Ishikawa (cell line): Measurements from ENCODE around the gene ANKRD44.
A peak's percentile ranks its signal among the peaks of the same experiment; 100 is the strongest.

Experiments
- CEBPB ChIP-seq: IDR thresholded peaks from 2 replicates; pipeline ENCODE4 v1.6.1; 2012
- CREB1 ChIP-seq: IDR thresholded peaks from 2 replicates; pipeline ENCODE4 v1.6.1; 2012; ENCODE audit warnings: low read depth
- EGR1 ChIP-seq: IDR thresholded peaks from 2 replicates; pipeline ENCODE4 v1.6.1; 2012
- EP300 ChIP-seq: IDR thresholded peaks from 2 replicates; pipeline ENCODE4 v1.6.1; 2012; ENCODE audit warnings: borderline replicate concordance
- FOXM1 ChIP-seq: IDR thresholded peaks from 2 replicates; pipeline ENCODE4 v1.6.1; 2012; ENCODE audit warnings: low read depth, borderline replicate concordance
- NFIC ChIP-seq: IDR thresholded peaks from 2 replicates; pipeline ENCODE4 v1.6.1; 2012
- RAD21 ChIP-seq: IDR thresholded peaks from 2 replicates; pipeline ENCODE4 v1.6.1; 2012; ENCODE audit warnings: low read depth
- TAF1 ChIP-seq: IDR thresholded peaks from 2 replicates; pipeline ENCODE4 v1.6.1; 2012; ENCODE audit warnings: low read depth, mild to moderate bottlenecking
- TCF12 ChIP-seq: IDR thresholded peaks from 2 replicates; pipeline ENCODE4 v1.6.1; 2012; ENCODE audit warnings: low read depth
- TEAD4 ChIP-seq: IDR thresholded peaks from 2 replicates; pipeline ENCODE4 v1.6.1; 2012
- YY1 ChIP-seq: IDR thresholded peaks from 2 replicates; pipeline ENCODE4 v1.6.1; 2012; ENCODE audit warnings: low read depth
- ZBTB7A ChIP-seq: IDR thresholded peaks from 2 replicates; pipeline ENCODE4 v1.6.1; 2012; ENCODE audit warnings: low read depth
- TF ChIP-seq, protein P1 (sequence below): IDR thresholded peaks from 2 replicates; pipeline ENCODE4 v1.6.1; 2012
- TF ChIP-seq, protein P2 (sequence below): IDR thresholded peaks from 2 replicates; pipeline ENCODE4 v1.6.1; 2012
- TF ChIP-seq, protein P3 (sequence below): IDR thresholded peaks from 2 replicates; pipeline ENCODE4 v1.6.1; 2012; ENCODE audit warnings: low read depth, mild to moderate bottlenecking

Gene ANKRD44

DNA sequence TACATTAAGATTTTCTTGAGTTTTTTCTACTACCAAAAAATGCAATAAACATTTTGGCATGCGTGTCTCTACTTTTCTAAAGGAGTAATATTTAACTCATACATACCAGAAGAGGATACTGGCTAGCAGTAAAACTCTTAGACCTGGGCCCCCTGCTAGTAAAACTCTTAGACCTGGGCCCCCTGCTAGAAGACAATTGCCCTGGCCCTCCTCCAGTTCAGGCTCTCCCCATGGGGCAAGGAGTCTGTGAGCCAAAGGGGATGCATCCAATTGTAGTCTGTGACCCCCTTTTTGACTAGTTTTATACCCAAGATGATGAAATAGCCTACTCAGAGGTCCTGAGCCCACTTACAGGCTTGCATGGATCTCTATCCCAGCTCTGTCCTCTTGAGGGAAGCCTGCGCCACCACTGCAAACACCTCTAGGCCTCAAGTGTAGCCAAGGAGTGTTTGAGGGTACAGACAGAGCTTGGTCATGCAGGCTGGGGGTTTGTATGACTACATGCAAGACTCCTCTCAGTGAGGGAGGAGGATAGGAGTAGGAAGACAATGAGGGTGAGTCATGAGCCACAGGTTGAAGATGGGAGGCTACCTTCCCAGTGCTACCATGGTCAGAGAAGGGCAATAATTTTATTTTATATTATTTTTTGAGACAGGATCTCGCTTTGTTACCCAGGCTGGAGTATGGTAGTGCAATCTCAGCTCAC is 338.9 kb downstream of the ANKRD44 start:
- 0 out of 2 replicates have a peak, but pooled peaks have one; percentile 22 for TF ChIP-seq NFIC
- TF ChIP-seq ZBTB7A: no peak

- TF ChIP-seq EGR1 (no peak), ZBTB7A (no peak), YY1 (no peak), TAF1 (no peak), EP300 (no peak), TEAD4 (no peak), CEBPB (no peak), NFIC (no peak), CREB1 (no peak), TCF12 (no peak), RAD21 (no peak), FOXM1 (no peak)
- TF ChIP-seq, protein P1, sequence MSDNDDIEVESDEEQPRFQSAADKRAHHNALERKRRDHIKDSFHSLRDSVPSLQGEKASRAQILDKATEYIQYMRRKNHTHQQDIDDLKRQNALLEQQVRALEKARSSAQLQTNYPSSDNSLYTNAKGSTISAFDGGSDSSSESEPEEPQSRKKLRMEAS: no peak
- TF ChIP-seq, protein P2, sequence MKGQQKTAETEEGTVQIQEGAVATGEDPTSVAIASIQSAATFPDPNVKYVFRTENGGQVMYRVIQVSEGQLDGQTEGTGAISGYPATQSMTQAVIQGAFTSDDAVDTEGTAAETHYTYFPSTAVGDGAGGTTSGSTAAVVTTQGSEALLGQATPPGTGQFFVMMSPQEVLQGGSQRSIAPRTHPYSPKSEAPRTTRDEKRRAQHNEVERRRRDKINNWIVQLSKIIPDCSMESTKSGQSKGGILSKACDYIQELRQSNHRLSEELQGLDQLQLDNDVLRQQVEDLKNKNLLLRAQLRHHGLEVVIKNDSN: no peak
- TF ChIP-seq, protein P3, sequence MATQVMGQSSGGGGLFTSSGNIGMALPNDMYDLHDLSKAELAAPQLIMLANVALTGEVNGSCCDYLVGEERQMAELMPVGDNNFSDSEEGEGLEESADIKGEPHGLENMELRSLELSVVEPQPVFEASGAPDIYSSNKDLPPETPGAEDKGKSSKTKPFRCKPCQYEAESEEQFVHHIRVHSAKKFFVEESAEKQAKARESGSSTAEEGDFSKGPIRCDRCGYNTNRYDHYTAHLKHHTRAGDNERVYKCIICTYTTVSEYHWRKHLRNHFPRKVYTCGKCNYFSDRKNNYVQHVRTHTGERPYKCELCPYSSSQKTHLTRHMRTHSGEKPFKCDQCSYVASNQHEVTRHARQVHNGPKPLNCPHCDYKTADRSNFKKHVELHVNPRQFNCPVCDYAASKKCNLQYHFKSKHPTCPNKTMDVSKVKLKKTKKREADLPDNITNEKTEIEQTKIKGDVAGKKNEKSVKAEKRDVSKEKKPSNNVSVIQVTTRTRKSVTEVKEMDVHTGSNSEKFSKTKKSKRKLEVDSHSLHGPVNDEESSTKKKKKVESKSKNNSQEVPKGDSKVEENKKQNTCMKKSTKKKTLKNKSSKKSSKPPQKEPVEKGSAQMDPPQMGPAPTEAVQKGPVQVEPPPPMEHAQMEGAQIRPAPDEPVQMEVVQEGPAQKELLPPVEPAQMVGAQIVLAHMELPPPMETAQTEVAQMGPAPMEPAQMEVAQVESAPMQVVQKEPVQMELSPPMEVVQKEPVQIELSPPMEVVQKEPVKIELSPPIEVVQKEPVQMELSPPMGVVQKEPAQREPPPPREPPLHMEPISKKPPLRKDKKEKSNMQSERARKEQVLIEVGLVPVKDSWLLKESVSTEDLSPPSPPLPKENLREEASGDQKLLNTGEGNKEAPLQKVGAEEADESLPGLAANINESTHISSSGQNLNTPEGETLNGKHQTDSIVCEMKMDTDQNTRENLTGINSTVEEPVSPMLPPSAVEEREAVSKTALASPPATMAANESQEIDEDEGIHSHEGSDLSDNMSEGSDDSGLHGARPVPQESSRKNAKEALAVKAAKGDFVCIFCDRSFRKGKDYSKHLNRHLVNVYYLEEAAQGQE: no peak
Observed at GRCh38 chr2:196970099-196970498, 340.5 kb downstream of the ANKRD44 start.

- TF ChIP-seq, protein P1: no peak
- TF ChIP-seq ZBTB7A: no peak
- TF ChIP-seq TCF12: no peak
- no peak for TF ChIP-seq NFIC
- TF ChIP-seq TEAD4: no peak
- TF ChIP-seq RAD21: no peak
- no peak for TF ChIP-seq CEBPB
- TF ChIP-seq, protein P2: no peak
- TF ChIP-seq EGR1: no peak
Observed at GRCh38 chr2:196968516-196968915, 342.1 kb downstream of the ANKRD44 start.

GRCh38 chr2:196967775-196968174 is 342.8 kb downstream of the ANKRD44 start:
- TF ChIP-seq, protein P3: no peak
- TF ChIP-seq, protein P2: 0 out of 2 replicates have a peak, but pooled peaks have one; percentile 29

DNA sequence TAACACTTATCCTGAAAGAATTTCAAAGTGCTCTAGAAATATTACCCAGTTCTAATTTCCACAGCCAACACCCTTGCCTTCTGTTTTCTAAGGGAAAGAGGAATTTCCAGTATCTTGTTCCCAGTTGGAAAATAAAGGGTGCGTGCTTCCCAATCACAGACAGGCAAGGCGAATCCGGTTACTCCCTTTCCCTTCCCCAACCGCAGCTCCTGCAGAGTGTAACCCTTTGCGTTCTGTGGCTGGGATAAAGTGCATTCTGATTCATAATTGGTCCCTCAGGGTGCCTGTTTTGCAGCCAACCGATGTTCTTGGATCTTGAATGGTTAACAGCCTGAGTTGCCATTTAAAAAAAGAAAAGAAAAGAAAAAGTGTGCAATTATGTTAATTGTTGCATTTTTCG is 343.5 kb downstream of the ANKRD44 start:
- no peak for TF ChIP-seq RAD21
- TF ChIP-seq TCF12: no peak
- no peak for TF ChIP-seq FOXM1
- TF ChIP-seq, protein P3: no peak
- no peak for TF ChIP-seq NFIC
- TF ChIP-seq, protein P2: no peak
- no peak for TF ChIP-seq CEBPB
- no peak for TF ChIP-seq EGR1
- no peak for TF ChIP-seq TAF1
- no peak for TF ChIP-seq TEAD4
